HG03575 (cell line): ENCODE results near the gene TENM3.

Experiments used
- ATAC-seq: cut with Tn5 transposase; IDR thresholded peaks from one replicate; pipeline ENCODE4 v1.9.1; 2021; ENCODE audit not compliant: unreplicated experiment, insufficient number of reproducible peaks, low FRiP score; ENCODE audit errors: extremely low read depth

The TENM3 gene

GRCh38 chr4:182307746-182308145 lies 64.5 kb downstream of the TENM3 start:
- ATAC-seq: no peak

GRCh38 chr4:182309877-182310276 lies 66.7 kb downstream of the TENM3 start:
- no peak for ATAC-seq

GRCh38 chr4:182310316-182310715 lies 67.1 kb downstream of the TENM3 start:
- no peak for ATAC-seq

GRCh38 chr4:182310962-182311361 lies 67.8 kb downstream of the TENM3 start:
- ATAC-seq: no peak

GRCh38 chr4:182314537-182314936 lies 71.3 kb downstream of the TENM3 start:
- ATAC-seq: no peak

- no peak for ATAC-seq
Measured at GRCh38 chr4:182318256-182318655, 75.1 kb downstream of the TENM3 start.

- ATAC-seq: no peak
Measured at GRCh38 chr4:182320092-182320491, 76.9 kb downstream of the TENM3 start.

- no peak for ATAC-seq
Measured at GRCh38 chr4:182320580-182320979, 77.4 kb downstream of the TENM3 start.

- ATAC-seq: no peak
Measured at GRCh38 chr4:182324282-182324681, 81.1 kb downstream of the TENM3 start.

GRCh38 chr4:182325397-182325796 lies 82.2 kb downstream of the TENM3 start:
- ATAC-seq: no peak

- no peak for ATAC-seq
Measured at GRCh38 chr4:182325848-182326255, 82.7 kb downstream of the TENM3 start.

GRCh38 chr4:182328505-182328904 lies 85.3 kb downstream of the TENM3 start:
- no peak for ATAC-seq

- ATAC-seq: no peak
Measured at GRCh38 chr4:182337366-182337765, 94.2 kb downstream of the TENM3 start.

GRCh38 chr4:182338063-182338462 lies 94.9 kb downstream of the TENM3 start:
- no peak for ATAC-seq

GRCh38 chr4:182338746-182339145 lies 95.5 kb downstream of the TENM3 start:
- no peak for ATAC-seq

- no peak for ATAC-seq
Measured at GRCh38 chr4:182339221-182339641, 96.0 kb downstream of the TENM3 start.

- no peak for ATAC-seq
Measured at GRCh38 chr4:182343453-182343852, 100.3 kb downstream of the TENM3 start.

GRCh38 chr4:182344968-182345367 lies 101.8 kb downstream of the TENM3 start:
- ATAC-seq: no peak

- ATAC-seq: no peak
Measured at GRCh38 chr4:182346250-182346649, 103.0 kb downstream of the TENM3 start.

- ATAC-seq: no peak
Measured at GRCh38 chr4:182346675-182347375, 103.6 kb downstream of the TENM3 start.

GRCh38 chr4:182348779-182349326 lies 105.7 kb downstream of the TENM3 start:
- ATAC-seq: no peak
